Activated T-cell treated with anti-CD3 and anti-CD28 coated beads, Interleukin-2, amount 50 U/mL, for 48 hours (primary cell): ENCODE data around the gene TRIM7.
A peak's percentile ranks its signal among the peaks of the same experiment; 100 is the strongest.

Experiments
- DNase-seq, 2 experiments: peaks; one replicate each; pipeline ENCODE4 v3.0.0-alpha.2; 2020

TRIM7 gene

DNA sequence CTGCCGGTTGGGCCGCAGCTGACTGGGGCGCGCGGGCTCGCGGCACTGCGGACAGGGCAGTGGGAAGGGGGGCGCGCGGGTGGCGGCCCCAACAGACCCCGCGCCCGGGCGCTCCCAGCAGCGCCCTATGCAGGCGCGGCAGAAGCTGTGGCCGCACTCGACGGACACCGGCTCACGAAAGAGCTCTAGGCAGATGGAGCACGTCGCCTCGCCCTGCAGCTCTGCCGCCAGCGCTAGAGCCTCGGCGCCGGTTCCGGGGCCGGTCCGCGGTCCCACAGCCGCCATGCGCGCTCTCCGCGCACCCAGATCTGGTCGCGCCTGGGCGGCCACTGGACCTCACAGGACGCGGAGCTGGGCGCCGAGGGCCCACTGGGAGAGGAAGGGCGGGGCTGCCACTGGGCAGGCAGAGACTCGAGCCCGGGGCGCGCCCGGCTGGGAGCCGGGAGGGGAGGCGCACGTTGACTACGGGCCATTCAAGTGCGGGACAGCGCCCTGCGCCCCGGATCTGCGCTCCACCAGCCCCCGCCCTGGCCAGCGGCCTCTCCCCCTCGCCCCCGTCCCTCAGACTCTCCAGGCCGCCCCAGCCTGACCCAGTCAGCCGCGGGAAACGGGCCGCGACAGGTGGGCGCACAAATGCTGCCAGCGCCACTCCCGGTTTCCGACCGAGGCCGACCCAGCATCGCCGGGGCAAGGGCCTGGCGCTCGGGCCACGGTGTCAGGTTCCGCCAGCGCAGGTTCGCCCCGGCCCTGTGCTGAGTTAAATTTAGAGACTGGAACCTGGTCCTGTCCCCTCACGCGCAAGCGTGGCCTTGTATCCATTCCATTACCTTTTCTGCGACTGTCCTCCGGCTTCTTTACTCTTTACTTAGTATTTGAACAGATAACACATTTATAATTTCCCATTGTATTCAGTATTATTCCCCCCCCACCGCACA, at the start of gene TRIM7:
TSS of gene TRIM7 (minus strand) at position 371 of the 935 bp plus-strand sequence. CDS start at position 285, 86 bp downstream.
- peak; percentile 61 to 62 for DNase-seq

GRCh38 chr5:181248277-181248676, 43.3 kb upstream of the TRIM7 start:
- DNase-seq, result no peak

DNA sequence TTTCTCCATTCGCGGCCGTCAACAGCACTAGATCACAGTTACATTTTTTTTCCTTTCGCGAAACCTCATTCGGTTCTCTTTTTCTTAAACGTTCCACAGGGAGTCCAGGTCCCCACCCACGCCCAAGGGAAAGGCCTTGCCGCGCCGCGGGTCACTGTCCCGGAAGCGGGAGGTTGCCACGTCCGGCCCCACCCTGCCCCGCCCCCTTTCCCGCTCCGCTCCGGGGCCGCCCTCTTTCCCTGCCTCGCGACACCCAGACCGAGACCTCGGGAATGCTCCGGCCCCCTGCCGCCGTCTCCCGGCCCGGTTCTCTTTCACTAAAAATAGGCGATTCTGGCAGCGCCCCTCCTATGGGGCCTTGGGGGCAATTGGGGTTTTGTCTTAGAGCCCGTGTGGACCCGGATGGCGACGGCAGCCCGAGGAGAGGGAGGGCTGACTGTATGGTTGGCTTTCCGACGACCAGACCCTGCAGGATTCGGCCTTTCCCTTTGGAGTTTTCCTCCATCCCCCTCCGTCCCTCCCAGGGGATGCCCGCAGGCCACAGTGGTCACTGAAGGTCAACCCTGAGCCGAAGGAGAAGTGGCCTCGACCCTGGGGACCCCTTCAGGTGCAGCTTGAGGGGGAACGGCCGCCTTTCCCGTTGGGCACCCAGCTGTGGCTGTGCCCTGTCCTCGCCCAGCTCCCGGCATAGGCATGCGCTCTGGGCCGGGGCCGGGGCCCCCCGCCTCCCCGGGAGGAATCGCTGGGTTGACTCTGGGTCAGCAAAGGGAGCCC, 41.5 kb upstream of the TRIM7 start:
- peak; percentile 89 to 90 for DNase-seq

GRCh38 chr5:181245427-181246275, 40.7 kb upstream of the TRIM7 start:
- no peak for DNase-seq

DNA sequence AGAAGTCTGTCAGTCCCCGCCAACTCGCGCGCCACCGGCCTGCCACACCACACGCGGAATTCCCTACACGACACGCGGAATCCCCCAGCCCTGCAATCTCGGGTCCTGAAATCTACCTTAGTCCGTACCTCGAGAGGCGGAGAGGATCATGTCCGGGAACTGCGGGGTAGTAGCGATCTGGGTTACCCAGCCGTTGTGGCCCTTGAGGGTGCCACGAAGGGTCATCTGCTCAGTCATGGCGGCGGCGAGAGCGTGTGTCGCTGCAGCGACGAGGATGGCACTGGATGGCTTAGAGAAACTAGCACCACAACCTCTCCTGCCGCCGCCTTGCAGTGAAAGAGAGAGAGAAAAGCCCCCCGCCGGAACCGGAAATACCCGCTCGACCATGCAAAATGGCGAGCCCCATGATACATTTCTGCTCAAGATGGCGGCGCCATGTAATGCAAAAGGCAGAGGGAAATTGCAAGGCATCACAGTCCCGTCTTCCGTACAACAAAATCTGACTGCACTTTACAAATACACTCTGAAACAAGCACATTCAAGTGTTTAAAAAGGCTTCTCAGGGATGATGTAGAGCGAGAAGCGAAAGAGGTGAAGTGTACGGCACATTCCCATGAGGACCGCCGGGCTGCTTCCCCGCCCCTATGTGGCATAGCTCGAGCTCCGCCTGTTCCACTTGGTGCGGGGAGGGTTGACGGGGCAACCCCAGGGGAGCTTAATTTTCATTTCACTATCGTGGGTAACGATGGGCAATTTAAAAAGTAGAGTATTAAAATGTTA, 38.8 kb upstream of the TRIM7 start, which contains the start of gene RACK1:
TSS of gene RACK1 (minus strand) at position 343 of the 780 bp plus-strand sequence. CDS start at position 237, 106 bp downstream.
- DNase-seq, result peak; percentile 90 to 92

- DNase-seq, result no peak
These were observed 38.1 kb upstream of the TRIM7 start for GRCh38 chr5:181243018-181243563.

DNA sequence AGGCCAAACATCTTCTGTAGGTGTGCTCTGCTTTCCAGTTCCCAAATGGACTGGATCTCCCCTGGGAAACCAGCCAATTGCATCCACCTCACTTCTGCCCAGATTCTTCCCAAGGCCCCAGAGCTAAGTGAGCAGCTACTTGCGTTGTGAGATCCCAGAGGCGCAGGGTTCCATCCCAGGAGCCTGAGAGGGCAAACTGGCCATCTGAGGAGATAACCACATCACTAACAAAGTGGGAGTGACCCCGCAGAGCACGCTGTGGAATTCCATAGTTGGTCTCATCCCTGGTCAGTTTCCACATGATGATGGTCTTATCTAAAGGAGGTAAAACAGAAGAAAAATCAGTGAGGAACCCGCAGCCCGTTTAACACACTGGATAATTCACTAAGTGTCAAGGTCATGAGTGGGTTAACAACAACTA, 37.0 kb upstream of the TRIM7 start:
- no peak for DNase-seq

DNA sequence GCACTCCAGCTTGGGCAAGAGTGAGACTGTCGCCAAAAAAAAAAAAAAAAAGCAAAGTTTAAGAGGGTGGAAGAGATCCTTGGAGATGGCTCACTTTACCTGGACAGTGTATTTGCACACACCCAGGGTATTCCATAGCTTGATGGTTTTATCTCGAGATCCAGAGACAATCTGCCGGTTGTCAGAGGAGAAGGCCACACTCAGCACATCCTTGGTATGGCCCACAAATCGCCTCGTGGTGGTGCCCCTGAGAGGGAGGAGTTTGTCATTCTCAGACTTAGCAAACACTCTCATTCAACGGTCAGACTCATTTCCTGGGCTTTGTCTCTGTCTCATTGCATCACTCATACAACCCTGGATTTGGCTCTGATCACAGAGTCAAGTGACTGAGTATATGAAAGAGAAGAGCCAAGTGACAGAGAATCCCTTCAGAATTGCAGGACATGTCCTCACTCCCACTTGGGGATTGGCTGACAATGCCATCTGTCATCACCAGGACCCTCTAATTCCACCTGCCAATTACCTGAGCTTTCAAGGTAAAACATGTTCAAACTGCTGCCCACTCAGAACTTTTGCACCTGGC, 36.5 kb upstream of the TRIM7 start:
- peak; percentile 73 to 74 for DNase-seq

DNA sequence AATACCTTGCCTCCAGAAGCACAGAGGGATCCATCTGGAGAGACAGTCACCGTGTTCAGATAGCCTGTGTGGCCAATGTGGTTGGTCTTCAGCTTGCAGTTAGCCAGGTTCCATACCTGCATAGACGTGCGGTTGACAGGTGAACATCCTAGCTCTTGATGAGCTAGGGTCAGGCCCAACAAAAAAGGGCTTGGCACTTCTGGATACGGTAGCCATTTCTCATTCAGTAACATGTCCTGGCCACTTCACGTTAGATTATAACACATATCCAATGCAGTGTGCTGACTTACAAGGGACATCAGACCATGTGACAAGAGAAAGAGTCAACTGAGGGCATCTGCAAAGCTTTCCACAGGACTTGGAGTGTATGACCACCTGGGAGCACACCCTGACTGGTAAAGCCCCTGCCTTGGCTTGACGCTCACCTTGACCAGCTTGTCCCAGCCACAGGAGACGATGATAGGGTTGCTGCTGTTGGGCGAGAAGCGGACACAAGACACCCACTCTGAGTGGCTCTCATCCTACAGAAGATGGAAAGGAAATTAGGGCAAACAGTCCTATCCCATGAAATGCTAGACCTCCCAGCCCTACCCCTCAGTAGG, 34.2 kb upstream of the TRIM7 start:
- no peak for DNase-seq

GRCh38 chr5:181237729-181238385, 32.9 kb upstream of the TRIM7 start:
- DNase-seq, result peak in 1 of 2 experiments; percentile 26

DNA sequence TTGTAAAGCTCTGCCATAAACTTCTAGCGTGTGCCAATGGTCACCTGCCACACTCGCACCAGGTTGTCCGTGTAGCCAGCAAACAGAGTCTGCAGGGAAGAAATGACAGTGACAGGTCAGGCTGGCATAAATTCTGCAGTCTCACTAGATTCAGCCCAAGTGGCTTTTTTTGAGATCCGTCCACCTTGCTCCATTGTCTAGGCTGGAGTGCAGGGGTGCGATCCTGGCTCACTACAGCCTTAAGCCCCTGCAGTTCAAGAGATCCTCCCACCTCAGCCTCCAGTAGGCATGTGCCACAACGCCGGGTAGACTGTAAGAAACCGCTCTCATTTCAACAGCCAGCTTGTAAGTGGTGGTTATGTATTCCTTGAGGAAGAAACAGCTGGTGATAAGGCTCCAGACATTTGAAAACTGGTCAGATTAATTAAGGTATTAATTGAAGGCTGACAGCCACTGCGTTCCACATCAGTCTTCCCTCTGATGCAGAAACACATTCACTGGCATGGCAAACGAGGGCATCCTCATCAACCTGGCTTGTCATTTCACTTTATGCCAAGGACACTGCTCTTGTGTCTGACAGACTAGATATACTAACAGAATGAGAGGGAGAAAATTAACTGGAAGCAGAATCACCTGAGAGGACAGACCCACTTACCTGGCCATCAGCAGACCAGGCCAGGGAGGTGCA, 32.1 kb upstream of the TRIM7 start:
- peak in 1 of 2 experiments; percentile 20 for DNase-seq

GRCh38 chr5:181236471-181236870, 31.5 kb upstream of the TRIM7 start:
- DNase-seq, result peak in 1 of 2 experiments; percentile 24

GRCh38 chr5:181235689-181236366, 30.8 kb upstream of the TRIM7 start:
- DNase-seq, result peak in 1 of 2 experiments; percentile 55

GRCh38 chr5:181235323-181235688, 30.3 kb upstream of the TRIM7 start:
- peak in 1 of 2 experiments; percentile 56 for DNase-seq

GRCh38 chr5:181234455-181235306, 29.7 kb upstream of the TRIM7 start:
- DNase-seq, result peak in 1 of 2 experiments; percentile 54

GRCh38 chr5:181233801-181234454, 28.9 kb upstream of the TRIM7 start:
- no peak for DNase-seq
